Loucy (cell line): Measurements from ENCODE around the gene MAP6.

Experiments
- H2AFZ ChIP-seq: fragments of 200-600 bp; sonication (generic); 2 replicates; pipeline ENCODE4 v1.6.0; 2016; ENCODE audit warnings: antibody characterized with exemption, mild to moderate bottlenecking, low read length, moderate library complexity
- H3F3A ChIP-seq: fragments of 200-600 bp; 2 replicates; pipeline ENCODE4 v1.6.0; 2016; ENCODE audit warnings: antibody characterized with exemption, low read depth, mild to moderate bottlenecking
- H3K27me3 ChIP-seq: fragments of 200-600 bp; sonication (generic); 2 replicates; pipeline ENCODE4 v1.6.1; 2014; ENCODE audit warnings: low read length, mild to moderate bottlenecking; ENCODE audit not compliant: insufficient read depth, poor library complexity, severe bottlenecking
- H3K36me3 ChIP-seq: fragments of 200-600 bp; sonication (generic); 2 replicates; pipeline ENCODE4 v1.6.1; 2016; ENCODE audit warnings: low read length; ENCODE audit not compliant: insufficient read depth
- H3K4me1 ChIP-seq: fragments of 200-600 bp; sonication (generic); 2 replicates; pipeline ENCODE4 v1.5.1; 2014; ENCODE audit warnings: low read length, mild to moderate bottlenecking; ENCODE audit not compliant: insufficient read depth, poor library complexity, severe bottlenecking
- H3K4me2 ChIP-seq: fragments of 200-600 bp; sonication (generic); 2 replicates; pipeline ENCODE4 v1.6.0; 2014; ENCODE audit warnings: antibody characterized with exemption, low read length, low read depth, mild to moderate bottlenecking; ENCODE audit not compliant: poor library complexity, severe bottlenecking
- H3K4me3 ChIP-seq: fragments of 200-600 bp; sonication (generic); 2 replicates; pipeline ENCODE4 v1.5.1; 2014; ENCODE audit warnings: low read length, mild to moderate bottlenecking, mixed read lengths; ENCODE audit not compliant: poor library complexity, severe bottlenecking
- H3K79me2 ChIP-seq: fragments of 200-600 bp; sonication (generic); 2 replicates; pipeline ENCODE4 v1.6.1; 2014; ENCODE audit warnings: low read length; ENCODE audit not compliant: insufficient read depth
- H3K9ac ChIP-seq: fragments of 200-600 bp; sonication (generic); 2 replicates; pipeline ENCODE4 v1.6.0; 2014; ENCODE audit warnings: mild to moderate bottlenecking, low read depth, low read length, moderate library complexity; ENCODE audit not compliant: poor library complexity, severe bottlenecking
- H3K9me2 ChIP-seq: fragments of 200-600 bp; sonication (generic); replicated peaks from 2 replicates; pipeline ENCODE4 v1.6.1; 2016; ENCODE audit warnings: low read depth, low read length, mixed read lengths
- H3K9me3 ChIP-seq: fragments of 200-600 bp; sonication (generic); 2 replicates; pipeline ENCODE4 v1.6.1; 2014; ENCODE audit warnings: mild to moderate bottlenecking, antibody characterized with exemption, low read length, low read depth; ENCODE audit not compliant: insufficient read depth
- H4K20me1 ChIP-seq: fragments of 200-600 bp; sonication (generic); 2 replicates; pipeline ENCODE4 v1.6.0; 2014; ENCODE audit warnings: antibody characterized with exemption, low read length, mild to moderate bottlenecking; ENCODE audit not compliant: insufficient read depth, poor library complexity, severe bottlenecking
- EZH2phosphoT487 ChIP-seq: fragments of 200-600 bp; IDR thresholded peaks from 2 replicates; pipeline ENCODE4 v1.6.1; 2018; ENCODE audit warnings: antibody characterized with exemption, mild to moderate bottlenecking, moderate library complexity, borderline replicate concordance
- TF ChIP-seq, protein P1 (sequence below): fragments of 200-600 bp; sonication (generic); conservative IDR thresholded peaks from 2 replicates; pipeline ENCODE4 v1.5.1; 2014; ENCODE audit warnings: mild to moderate bottlenecking, antibody characterized with exemption, low read length

MAP6 gene

DNA sequence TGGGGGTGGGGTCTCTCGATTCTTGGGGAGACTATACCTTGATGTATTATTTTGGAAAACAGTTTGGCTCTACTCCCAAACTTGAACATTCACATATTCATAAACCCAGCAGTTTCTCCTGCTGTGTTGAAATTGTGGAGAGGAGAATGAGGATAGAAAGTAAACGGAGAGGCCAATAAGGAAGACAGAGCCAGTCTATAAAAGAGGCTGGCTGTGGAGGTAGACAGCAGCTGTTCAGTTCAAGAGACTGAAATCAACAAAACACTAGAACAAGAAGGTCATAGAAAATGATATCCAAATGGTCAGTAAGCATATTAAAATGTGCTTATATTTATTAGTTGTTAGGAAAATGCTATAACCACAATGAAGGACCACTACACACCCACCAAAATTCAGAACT is 46.9 kb upstream of the MAP6 start:
- peaks cover 4% of the 10 kb centered on the region for H3K27me3 ChIP-seq
- H3F3A ChIP-seq = no peaks in the 10 kb centered on the region
- H3K9me3 ChIP-seq = no peaks in the 10 kb centered on the region
- no peaks in the 10 kb centered on the region for H3K36me3 ChIP-seq
- H3K9me2 ChIP-seq = no peaks in the 10 kb centered on the region
- H3K4me1 ChIP-seq = no peaks in the 10 kb centered on the region
- H2AFZ ChIP-seq = no peak overlapping the region
- H3K79me2 ChIP-seq = no peaks in the 10 kb centered on the region
- H3K4me2 ChIP-seq = no peak overlapping the region
- no peak overlapping the region for H3K9ac ChIP-seq
- no peak overlapping the region for H3K4me3 ChIP-seq
- TF ChIP-seq, protein P1, sequence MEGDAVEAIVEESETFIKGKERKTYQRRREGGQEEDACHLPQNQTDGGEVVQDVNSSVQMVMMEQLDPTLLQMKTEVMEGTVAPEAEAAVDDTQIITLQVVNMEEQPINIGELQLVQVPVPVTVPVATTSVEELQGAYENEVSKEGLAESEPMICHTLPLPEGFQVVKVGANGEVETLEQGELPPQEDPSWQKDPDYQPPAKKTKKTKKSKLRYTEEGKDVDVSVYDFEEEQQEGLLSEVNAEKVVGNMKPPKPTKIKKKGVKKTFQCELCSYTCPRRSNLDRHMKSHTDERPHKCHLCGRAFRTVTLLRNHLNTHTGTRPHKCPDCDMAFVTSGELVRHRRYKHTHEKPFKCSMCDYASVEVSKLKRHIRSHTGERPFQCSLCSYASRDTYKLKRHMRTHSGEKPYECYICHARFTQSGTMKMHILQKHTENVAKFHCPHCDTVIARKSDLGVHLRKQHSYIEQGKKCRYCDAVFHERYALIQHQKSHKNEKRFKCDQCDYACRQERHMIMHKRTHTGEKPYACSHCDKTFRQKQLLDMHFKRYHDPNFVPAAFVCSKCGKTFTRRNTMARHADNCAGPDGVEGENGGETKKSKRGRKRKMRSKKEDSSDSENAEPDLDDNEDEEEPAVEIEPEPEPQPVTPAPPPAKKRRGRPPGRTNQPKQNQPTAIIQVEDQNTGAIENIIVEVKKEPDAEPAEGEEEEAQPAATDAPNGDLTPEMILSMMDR = no peak
- TF ChIP-seq EZH2phosphoT487 = no peak
- no peaks in the 10 kb centered on the region for H4K20me1 ChIP-seq

DNA sequence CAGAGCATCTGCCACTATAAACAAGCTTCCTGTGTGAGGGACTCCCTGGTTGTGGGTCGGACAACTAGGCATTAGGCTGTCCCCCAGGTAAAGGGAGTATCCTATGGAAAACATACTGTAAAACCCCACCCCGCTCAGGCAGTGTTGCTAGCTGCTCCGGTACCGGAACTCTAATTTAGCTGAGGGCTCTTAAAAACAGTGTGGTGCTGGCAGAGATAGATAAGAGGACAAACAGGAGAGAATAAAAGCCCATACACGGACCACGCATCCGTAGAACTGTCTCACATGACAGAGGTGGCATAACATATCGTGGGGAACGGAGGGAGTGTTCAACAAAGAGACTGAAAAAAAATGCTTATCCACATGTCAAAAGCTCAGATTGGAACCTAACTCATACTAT is 45.4 kb upstream of the MAP6 start:
- H2AFZ ChIP-seq = no peak overlapping the region
- H3F3A ChIP-seq = no peaks in the 10 kb centered on the region
- no peak overlapping the region for H3K4me2 ChIP-seq
- TF ChIP-seq, protein P1 = no peak
- TF ChIP-seq EZH2phosphoT487 = no peak
- H3K9ac ChIP-seq = no peak overlapping the region
- no peaks in the 10 kb centered on the region for H3K9me3 ChIP-seq
- H4K20me1 ChIP-seq = no peaks in the 10 kb centered on the region
- H3K9me2 ChIP-seq = no peaks in the 10 kb centered on the region
- peaks cover 4% of the 10 kb centered on the region for H3K27me3 ChIP-seq
- no peak overlapping the region for H3K4me3 ChIP-seq
- H3K79me2 ChIP-seq = no peaks in the 10 kb centered on the region
- no peaks in the 10 kb centered on the region for H3K36me3 ChIP-seq
- no peaks in the 10 kb centered on the region for H3K4me1 ChIP-seq

DNA sequence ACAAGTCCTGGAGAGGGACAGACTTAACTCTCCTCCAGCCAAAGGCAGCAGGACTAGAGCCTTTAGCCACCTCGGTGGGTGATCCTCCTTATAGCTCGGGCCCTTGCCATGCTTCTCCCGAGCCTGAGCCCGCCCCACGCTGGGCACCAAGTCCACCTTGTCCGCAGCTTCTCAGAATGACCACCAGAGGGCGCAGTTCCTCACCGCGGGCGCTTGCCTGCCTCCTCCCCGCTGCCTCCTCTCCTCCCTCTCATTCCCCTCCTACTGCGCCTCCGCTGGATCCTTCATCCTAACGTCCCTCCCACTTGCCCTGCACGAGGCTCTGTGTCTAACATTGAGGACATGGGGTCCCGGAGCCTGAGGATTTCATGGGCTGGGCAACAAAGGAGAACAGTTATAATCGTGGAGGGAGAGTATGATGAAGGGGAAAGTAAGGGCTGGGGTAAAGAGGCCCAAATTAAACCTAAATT is 37.5 kb upstream of the MAP6 start:
- Histone ChIP-seq H4K20me1 (no peaks in the 10 kb centered on the region), H3K4me3 (no peak overlapping the region), H3K9ac (no peak overlapping the region), H3F3A (no peaks in the 10 kb centered on the region), H3K9me2 (no peaks in the 10 kb centered on the region), H3K4me1 (no peaks in the 10 kb centered on the region), H3K4me2 (no peak overlapping the region), H3K79me2 (no peaks in the 10 kb centered on the region), H3K36me3 (no peaks in the 10 kb centered on the region), H2AFZ (0 out of 2 replicates have a peak overlapping the region, but pooled peaks have one; percentile 29), H3K27me3 (no peaks in the 10 kb centered on the region), H3K9me3 (no peaks in the 10 kb centered on the region)
- TF ChIP-seq, protein P1 = peak; percentile 85
- no peak for TF ChIP-seq EZH2phosphoT487
